Right lobe of liver (tissue), 6 donors: ENCODE results near the gene EPHA4. TPM values are rescaled to one million over a fixed set of nuclear protein-coding genes. Genes with fewer than 3 reads are reported as not detected.

Experiments used
- ATAC-seq, 4 donors: fragments of 200-7000 bp; cut with Tn5 transposase; one replicate each; pipeline ENCODE4 v1.9.1; 2020; ENCODE audit warnings: mild to moderate bottlenecking in 4 of 4, moderate library complexity in 4 of 4
- DNase-seq, 3 donors: peaks; one replicate each; pipeline ENCODE4 v3.0.0-alpha.2; 2020
- H3K27ac ChIP-seq, 3 donors: fragments of 200-600 bp; one replicate each; pipeline ENCODE4 v1.8.0; 2022
- H3K27me3 ChIP-seq, 2 donors: fragments of 200-600 bp; one replicate each; pipeline ENCODE4 v1.8.0; 2022
- H3K36me3 ChIP-seq, 4 donors: fragments of 200-600 bp; sonication (generic) in 1 of 4; one replicate each; pipeline versions ENCODE4 v1.5.1 to v1.8.0; 2017 to 2022; ENCODE audit warnings: control low read depth in 1 of 4
- H3K4me1 ChIP-seq, 4 donors: fragments of 200-600 bp; sonication (generic) in 1 of 4; one replicate each; pipeline versions ENCODE4 v1.5.1 to v1.8.0; 2017 to 2022; ENCODE audit warnings: control low read depth in 1 of 4
- H3K4me3 ChIP-seq, 3 donors: fragments of 200-600 bp; one replicate each; pipeline ENCODE4 v1.8.0; 2022
- H3K9me3 ChIP-seq, 4 donors: fragments of 200-600 bp; sonication (generic) in 1 of 4; one replicate each; pipeline versions ENCODE4 v1.5.1 to v1.8.0; 2017 to 2022; ENCODE audit warnings: control low read depth in 1 of 4
- CTCF ChIP-seq, 4 donors: fragments of 200-600 bp in 3 of 4; fragments of 450-650 bp in 1 of 4; IDR thresholded peaks; one replicate each; pipeline versions ENCODE4 v1.5.1 to v1.8.0; 2016 to 2022; ENCODE audit warnings: antibody characterized with exemption in 4 of 4, mild to moderate bottlenecking in 2 of 4
- POLR2A ChIP-seq: fragments of 450-650 bp; IDR thresholded peaks from one replicate; pipeline ENCODE4 v1.6.1; 2017; ENCODE audit warnings: antibody characterized with exemption, mild to moderate bottlenecking
- WGBS: methylation state at CpG from one replicate; pipeline ENCODE4 v1.1.6; 2018; ENCODE audit warnings: low coverage, low lambda C conversion rate; ENCODE audit not compliant: insufficient coverage; ENCODE audit errors: missing lambda C conversion rate; 5-methylcytosine and 5-hydroxymethylcytosine counted together
- intact Hi-C, 2 donors: fragments of 100-400 bp; cut with DNase I; formaldehyde crosslinking; loops; one replicate each; pipeline versions ENCODE4 v1.11.2 to v1.14.1; 2022
- total RNA-seq, 6 experiments: library from RNA; depleted of rRNA in 2 of 6; stranded (reverse); fragments of >200 nt in 2 of 6; fragmentation: NEBNext Ultra II Directional in 3 of 6; extraction: Animal tissue kit (Norgen Biotek cat#: 25700) in 3 of 6; gene quantifications; one replicate each; pipeline versions ENCODE4 v1.1.0 to v1.2.4, GENCODE V29; 2016 to 2023
- donor health status: DM: no; HTN: yes; CAD: no.
- donor health status: DM: no; HTN: no; CAD: no.
- donor health status: DM: no; HTN: no; CAD: no.
- donor health status: DM: no; HTN: yes; CAD: no.
- donor health status: DM: no; HTN: yes; CAD: no.

The EPHA4 gene
- total RNA-seq, 6 experiments from 2014 or later: 0.61 to 2.9 (median 1.0) TPM

GRCh38 chr2:221410487-221410886 lies 161.6 kb downstream of the EPHA4 start:
- 69% methylated on average over 4 of the region's 4 CpGs for WGBS
- DNase-seq (no peak), ATAC-seq (no peak)
- Histone ChIP-seq H3K9me3 (no peaks in the 10 kb centered on the region), H3K4me3 (no peak overlapping the region), H3K27me3 (no peaks in the 10 kb centered on the region), H3K27ac (no peak overlapping the region), H3K4me1 (no peaks in the 10 kb centered on the region), H3K36me3 (no peaks in the 10 kb centered on the region)
- TF ChIP-seq POLR2A: no peak
- no peak for TF ChIP-seq CTCF (IDR thresholded peaks at IDR 0.05)
- intact Hi-C loops: no loop called here

- no peaks in the 10 kb centered on the region for H3K4me1 ChIP-seq
- DNase-seq (no peak), ATAC-seq (no peak)
- no peak for TF ChIP-seq POLR2A
- no peak for TF ChIP-seq CTCF (IDR thresholded peaks at IDR 0.05)
- H3K27ac ChIP-seq: no peak overlapping the region
- H3K4me3 ChIP-seq: no peak overlapping the region
- no peaks in the 10 kb centered on the region for H3K36me3 ChIP-seq
- H3K9me3 ChIP-seq: no peaks in the 10 kb centered on the region
- H3K27me3 ChIP-seq: no peaks in the 10 kb centered on the region
- 70% methylated on average over 5 of the region's 5 CpGs for WGBS
- intact Hi-C loops: no loop called here
Measured at GRCh38 chr2:221407765-221408164, 164.3 kb downstream of the EPHA4 start.

DNA sequence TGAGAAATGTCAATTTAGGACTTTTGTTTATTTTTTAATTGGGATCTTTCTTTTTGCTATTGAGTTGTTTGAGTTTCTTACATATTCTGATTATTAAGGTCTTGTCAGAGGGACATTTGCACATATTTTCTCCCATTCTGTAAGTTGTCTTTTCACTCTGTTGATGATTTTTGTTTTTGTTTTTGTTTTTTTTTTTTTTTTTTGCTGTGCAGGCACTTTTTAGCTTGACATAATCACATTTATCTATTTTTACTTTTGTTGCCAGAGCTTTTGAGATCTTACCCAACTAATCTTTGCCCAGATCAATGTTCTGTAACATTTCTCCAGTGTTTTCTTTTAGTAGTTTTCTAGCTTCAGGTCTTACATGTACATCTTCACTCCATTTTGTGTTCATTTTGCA lies 166.6 kb downstream of the EPHA4 start:
- DNase-seq: no peak
- intact Hi-C loops: no loop called here
- no peak overlapping the region for H3K27ac ChIP-seq
- H3K9me3 ChIP-seq: no peaks in the 10 kb centered on the region
- H3K36me3 ChIP-seq: no peaks in the 10 kb centered on the region
- H3K4me1 ChIP-seq: no peaks in the 10 kb centered on the region
- no peak for ATAC-seq
- H3K4me3 ChIP-seq: no peak overlapping the region
- no peak for TF ChIP-seq CTCF (IDR thresholded peaks at IDR 0.05)
- TF ChIP-seq POLR2A: no peak
- no peaks in the 10 kb centered on the region for H3K27me3 ChIP-seq

GRCh38 chr2:221402072-221402471 lies 170.0 kb downstream of the EPHA4 start:
- DNase-seq: no peak
- TF ChIP-seq CTCF (IDR thresholded peaks at IDR 0.05) (no peak), POLR2A (no peak)
- intact Hi-C loops: no loop called here
- H3K4me1 ChIP-seq: no peaks in the 10 kb centered on the region
- H3K4me3 ChIP-seq: no peak overlapping the region
- no peak for ATAC-seq
- no peak overlapping the region for H3K27ac ChIP-seq
- no peaks in the 10 kb centered on the region for H3K36me3 ChIP-seq
- H3K9me3 ChIP-seq: no peaks in the 10 kb centered on the region
- 80% methylated on average over 1 of the region's 1 CpG for WGBS
- no peaks in the 10 kb centered on the region for H3K27me3 ChIP-seq

- H3K4me3 ChIP-seq: no peak overlapping the region
- no peak overlapping the region for H3K27ac ChIP-seq
- no peak for DNase-seq
- TF ChIP-seq CTCF (IDR thresholded peaks at IDR 0.05) (no peak), POLR2A (no peak)
- intact Hi-C loops: no loop called here
- WGBS: 46% methylated on average over 4 of the region's 4 CpGs
- no peaks in the 10 kb centered on the region for H3K9me3 ChIP-seq
- H3K4me1 ChIP-seq: no peaks in the 10 kb centered on the region
- no peak for ATAC-seq
- H3K36me3 ChIP-seq: no peaks in the 10 kb centered on the region
- H3K27me3 ChIP-seq: no peaks in the 10 kb centered on the region
Measured at GRCh38 chr2:221400411-221400810, 171.7 kb downstream of the EPHA4 start.
